ENCODE data around the gene HPSE2. TPM values are rescaled to one million over a fixed set of nuclear protein-coding genes. Genes with fewer than 3 reads are reported as not detected.

Gene HPSE2
- total RNA-seq, 1 experiment from 2014 or later: 0.05 TPM

DNA sequence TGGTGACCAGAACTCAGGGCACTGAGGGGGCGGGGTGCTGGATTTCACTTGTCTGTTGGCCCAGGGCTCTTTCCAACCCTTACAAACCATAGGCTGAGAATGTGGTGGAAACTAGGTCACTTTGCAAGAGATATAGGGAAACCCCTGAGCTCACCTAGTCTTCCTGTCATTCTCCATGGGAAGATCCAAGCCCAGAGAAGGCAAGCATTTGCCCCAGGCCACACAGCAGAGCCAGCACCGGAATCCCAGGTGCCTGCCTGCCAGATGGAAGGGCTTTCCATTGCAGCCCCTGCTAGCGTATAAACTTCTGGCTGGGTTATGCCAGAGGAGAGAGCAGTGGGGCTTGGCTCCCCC, 821.1 kb downstream of the HPSE2 start (continued):
- no peak for TF ChIP-seq CEBPB (IDR thresholded peaks at IDR 0.05; ENCODE audit: low read depth)
- no peak for TF ChIP-seq EZH2 (IDR thresholded peaks at IDR 0.05)
- TF ChIP-seq RAD21 (IDR thresholded peaks at IDR 0.05; ENCODE audit: low read depth): no peak
- no peak for TF ChIP-seq ZFX (IDR thresholded peaks at IDR 0.05)
- no peak for TF ChIP-seq YY1 (IDR thresholded peaks at IDR 0.05; ENCODE audit: extremely low read depth, insufficient replicate concordance, low read depth, low read length)
- no peak for TF ChIP-seq EZH2phosphoT487 (IDR thresholded peaks at IDR 0.05; ENCODE audit: borderline replicate concordance)

DNA sequence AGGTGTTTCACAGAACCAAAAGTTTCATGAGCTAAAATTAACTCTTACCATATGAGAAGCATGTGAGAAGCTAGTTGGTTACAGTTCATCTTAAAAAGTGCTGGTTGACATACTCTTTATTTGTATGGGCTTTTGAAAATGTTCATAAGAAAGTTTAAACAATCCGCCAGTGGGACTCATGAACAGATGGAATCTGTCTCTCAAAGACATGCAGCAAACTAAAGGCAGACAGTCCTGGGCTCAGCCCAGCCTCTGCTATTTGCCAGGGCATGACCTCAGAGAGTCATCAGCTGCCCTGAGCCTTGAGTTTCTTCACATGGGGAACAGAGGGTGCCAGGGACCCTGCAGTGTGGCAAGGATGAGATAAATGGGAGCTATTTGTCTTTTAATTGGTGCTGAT, 823.9 kb downstream of the HPSE2 start:
- Histone ChIP-seq H3K4me1 (ENCODE audit: control insufficient read depth in 1 of 2, insufficient read depth in 2 of 2, low read length in 2 of 2) (peaks cover 13 to 22% of the 10 kb centered on the region in 2 experiments), H3K9me2 (ENCODE audit: insufficient read depth) (no peaks in the 10 kb centered on the region), H3K9me3 (ENCODE audit: control insufficient read depth in 1 of 2, insufficient read depth in 1 of 2, low read depth in 1 of 2, low read length in 2 of 2) (no peaks in the 10 kb centered on the region), H2AFZ (ENCODE audit: low read depth, low read length, poor library complexity, severe bottlenecking) (no peak overlapping the region), H3K4me3 (replicated peaks in 1 of 2; ENCODE audit: low read depth in 1 of 2, low read length in 2 of 2) (no peak overlapping the region), H3K27ac (ENCODE audit: low read depth, low read length) (no peak overlapping the region), H3K4me2 (ENCODE audit: low read length) (no peak overlapping the region), H3K36me3 (ENCODE audit: control insufficient read depth in 1 of 2, insufficient read depth in 2 of 2, low read length in 2 of 2) (no peaks in the 10 kb centered on the region), H4K20me1 (ENCODE audit: insufficient read depth) (no peaks in the 10 kb centered on the region), H3K27me3 (ENCODE audit: insufficient read depth, low read length) (no peaks in the 10 kb centered on the region), H3K9ac (ENCODE audit: low read length) (no peak overlapping the region), H3K79me2 (ENCODE audit: insufficient read depth, low read length) (0 out of 2 replicates have a peak, but pooled peaks cover 7% of the 10 kb centered on the region)
- ATAC-seq (no peak), DNase-seq (ENCODE audit: low read depth, low spot score) (no peak)
- ChIA-PET RAD21 (ENCODE audit: low non-redundant PET in 1 of 2, low total read pairs in 2 of 2, uncharacterized antibody in 2 of 2, unreplicated experiment in 2 of 2) (no interaction called here), POLR2A (no interaction called here), CTCF (interaction anchor here (1.7 kb wide), 1 partner anchor 11 kb away, joined by 6 read pairs; no protein-coding TSS in a partner anchor)
- TF ChIP-seq, protein P1, sequence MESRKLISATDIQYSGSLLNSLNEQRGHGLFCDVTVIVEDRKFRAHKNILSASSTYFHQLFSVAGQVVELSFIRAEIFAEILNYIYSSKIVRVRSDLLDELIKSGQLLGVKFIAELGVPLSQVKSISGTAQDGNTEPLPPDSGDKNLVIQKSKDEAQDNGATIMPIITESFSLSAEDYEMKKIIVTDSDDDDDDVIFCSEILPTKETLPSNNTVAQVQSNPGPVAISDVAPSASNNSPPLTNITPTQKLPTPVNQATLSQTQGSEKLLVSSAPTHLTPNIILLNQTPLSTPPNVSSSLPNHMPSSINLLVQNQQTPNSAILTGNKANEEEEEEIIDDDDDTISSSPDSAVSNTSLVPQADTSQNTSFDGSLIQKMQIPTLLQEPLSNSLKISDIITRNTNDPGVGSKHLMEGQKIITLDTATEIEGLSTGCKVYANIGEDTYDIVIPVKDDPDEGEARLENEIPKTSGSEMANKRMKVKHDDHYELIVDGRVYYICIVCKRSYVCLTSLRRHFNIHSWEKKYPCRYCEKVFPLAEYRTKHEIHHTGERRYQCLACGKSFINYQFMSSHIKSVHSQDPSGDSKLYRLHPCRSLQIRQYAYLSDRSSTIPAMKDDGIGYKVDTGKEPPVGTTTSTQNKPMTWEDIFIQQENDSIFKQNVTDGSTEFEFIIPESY (IDR thresholded peaks at IDR 0.05; ENCODE audit: extremely low read depth, insufficient replicate concordance, low read length): no peak
- TF ChIP-seq, protein P2, sequence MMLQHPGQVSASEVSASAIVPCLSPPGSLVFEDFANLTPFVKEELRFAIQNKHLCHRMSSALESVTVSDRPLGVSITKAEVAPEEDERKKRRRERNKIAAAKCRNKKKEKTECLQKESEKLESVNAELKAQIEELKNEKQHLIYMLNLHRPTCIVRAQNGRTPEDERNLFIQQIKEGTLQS (IDR thresholded peaks at IDR 0.05): no peak
- no peak for TF ChIP-seq SP1 (IDR thresholded peaks at IDR 0.05; ENCODE audit: low read depth)
- no peak for TF ChIP-seq JUND (IDR thresholded peaks at IDR 0.05)
- TF ChIP-seq POLR2AphosphoS5 (IDR thresholded peaks at IDR 0.05; ENCODE audit: low read depth, low read length): no peak
- no peak for TF ChIP-seq CBX3 (IDR thresholded peaks at IDR 0.05; ENCODE audit: low read depth)
- TF ChIP-seq ZFX (IDR thresholded peaks at IDR 0.05): no peak
- no peak for TF ChIP-seq YY1 (IDR thresholded peaks at IDR 0.05; ENCODE audit: extremely low read depth, insufficient replicate concordance, low read depth, low read length)
- no peak for TF ChIP-seq EGR1 (IDR thresholded peaks at IDR 0.05; ENCODE audit: low read depth)
- BruUV-seq (replicated peaks): no TSS peak
- intact Hi-C loops (cut with micrococcal nuclease): loop anchor here (10.0 kb wide), 1 partner anchor 147 kb away; the partner anchor contains the start of gene LOXL4

Data from HCT116 (cell line).